Kidney tubule cell (primary cell): ENCODE measurements around the gene CREB3L2.

Source experiments
- DNase-seq: peaks from one replicate; pipeline ENCODE4 v3.0.0-alpha.2; 2018; ENCODE audit warnings: low spot score

Gene CREB3L2

GRCh38 chr7:137873524-137873923 is 128.4 kb downstream of the CREB3L2 start:
- DNase-seq: peak; percentile 65

DNA sequence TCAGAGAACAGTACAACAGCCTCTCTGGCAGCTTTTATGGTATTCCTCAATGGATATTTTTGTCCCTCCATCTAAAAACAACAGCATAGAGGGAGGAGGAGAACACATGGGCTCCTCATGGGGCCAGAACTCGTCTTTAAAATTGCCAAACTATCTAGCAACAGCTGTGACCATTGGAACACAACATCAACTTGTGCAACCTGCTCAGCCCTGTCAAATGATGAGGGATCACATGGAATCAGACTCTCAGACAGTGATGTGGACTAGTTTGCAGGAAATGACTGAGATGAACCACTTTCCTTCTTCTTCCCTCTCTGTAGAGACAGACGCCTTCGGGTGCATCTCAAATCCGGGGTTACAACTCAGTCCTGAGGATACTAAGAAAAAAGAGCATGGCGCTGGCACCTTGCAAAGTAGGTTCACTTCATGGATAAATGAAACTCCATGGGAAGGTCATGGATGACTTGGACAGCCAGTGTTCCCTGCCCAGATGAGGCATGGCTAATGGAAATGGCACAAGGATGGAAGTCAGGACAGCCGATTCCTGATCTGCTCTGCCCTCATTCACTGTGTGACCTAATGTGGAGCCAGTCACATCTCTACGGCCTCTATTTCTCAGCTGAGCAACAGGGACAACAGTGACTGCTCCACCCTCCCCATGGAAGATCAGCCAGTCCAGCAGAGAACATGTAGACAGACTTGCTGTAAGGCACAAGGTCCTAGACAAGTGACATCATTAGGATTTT is 130.5 kb downstream of the CREB3L2 start:
- DNase-seq: no peak

- DNase-seq: no peak
Measured at GRCh38 chr7:137870684-137871083, 131.2 kb downstream of the CREB3L2 start.

DNA sequence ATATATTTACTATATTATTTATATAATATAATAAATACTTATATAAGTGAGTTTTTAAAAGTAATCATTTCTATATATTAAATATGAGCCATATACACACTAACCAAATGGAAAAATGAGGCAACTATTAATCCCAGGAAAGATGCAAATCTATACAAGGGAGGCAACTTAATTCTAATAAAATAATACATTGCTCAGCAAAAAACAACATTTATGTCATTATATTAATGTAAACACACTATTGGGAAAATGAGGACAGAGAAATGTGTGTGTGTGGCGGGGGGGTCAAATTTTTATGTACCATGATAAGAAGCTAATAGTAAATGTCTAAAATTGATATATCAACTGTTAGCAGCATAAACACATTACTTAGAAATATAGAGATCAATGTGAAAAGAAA is 131.8 kb downstream of the CREB3L2 start:
- DNase-seq: no peak

- DNase-seq: no peak
Measured at GRCh38 chr7:137869260-137869659, 132.6 kb downstream of the CREB3L2 start.

DNA sequence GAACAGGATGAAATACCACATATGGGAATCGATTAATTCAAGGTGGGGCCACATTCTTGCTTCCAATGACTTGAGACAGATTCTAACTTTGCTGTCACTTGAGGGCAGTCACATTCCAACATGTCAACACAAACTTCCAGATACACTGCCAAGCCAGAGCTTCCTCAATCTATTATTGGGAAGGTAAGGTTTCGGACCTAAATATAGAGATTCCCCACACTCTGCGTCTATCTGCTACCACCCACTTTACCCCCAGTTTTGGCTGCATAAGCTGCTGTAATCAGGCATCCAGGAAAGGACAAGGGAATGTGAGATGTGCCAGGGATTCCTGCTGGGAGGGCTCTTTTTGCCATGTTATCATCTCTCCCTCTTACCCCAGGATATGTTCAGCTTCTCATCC is 134.6 kb downstream of the CREB3L2 start:
- no peak for DNase-seq

GRCh38 chr7:137865764-137866163 is 136.1 kb downstream of the CREB3L2 start:
- DNase-seq: no peak

- DNase-seq: no peak
Measured at GRCh38 chr7:137862964-137863363, 138.9 kb downstream of the CREB3L2 start.

DNA sequence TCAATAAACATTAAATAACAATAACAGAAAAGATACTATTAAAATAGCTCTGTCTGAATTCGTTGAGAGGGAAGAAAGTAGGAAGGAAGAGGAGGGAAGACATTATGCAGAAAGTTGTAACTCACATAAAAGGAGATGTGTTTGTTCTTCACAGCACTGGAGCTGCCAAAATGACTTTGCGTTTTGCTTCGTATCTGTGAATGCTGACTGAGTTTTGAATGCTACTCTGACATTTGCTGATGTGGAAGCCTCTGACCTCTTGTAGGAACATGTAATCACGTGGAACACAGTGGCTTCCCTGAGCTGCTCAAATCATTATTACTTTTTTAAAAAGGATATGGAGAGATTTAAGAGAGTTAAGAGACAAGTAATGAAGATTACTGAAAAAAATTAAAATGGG is 139.5 kb downstream of the CREB3L2 start:
- no peak for DNase-seq

DNA sequence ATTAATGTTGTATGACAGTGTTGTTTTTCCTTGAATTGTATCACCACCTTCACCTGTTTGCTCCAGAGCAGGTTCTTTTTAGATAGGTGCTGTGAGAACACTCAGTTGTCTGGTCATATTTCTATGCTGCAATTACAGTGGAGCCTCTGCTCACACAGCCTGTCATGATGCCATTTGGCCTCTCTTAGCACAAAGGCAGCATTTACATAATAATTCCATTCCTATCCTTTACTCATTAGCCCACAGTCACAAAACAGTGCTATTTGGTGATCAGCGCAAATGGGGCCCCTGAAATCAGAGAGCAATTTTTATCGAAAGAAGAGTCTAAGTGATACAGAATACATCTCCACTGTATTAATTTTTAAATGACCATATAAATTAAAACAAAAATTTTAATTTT is 141.3 kb downstream of the CREB3L2 start:
- no peak for DNase-seq

DNA sequence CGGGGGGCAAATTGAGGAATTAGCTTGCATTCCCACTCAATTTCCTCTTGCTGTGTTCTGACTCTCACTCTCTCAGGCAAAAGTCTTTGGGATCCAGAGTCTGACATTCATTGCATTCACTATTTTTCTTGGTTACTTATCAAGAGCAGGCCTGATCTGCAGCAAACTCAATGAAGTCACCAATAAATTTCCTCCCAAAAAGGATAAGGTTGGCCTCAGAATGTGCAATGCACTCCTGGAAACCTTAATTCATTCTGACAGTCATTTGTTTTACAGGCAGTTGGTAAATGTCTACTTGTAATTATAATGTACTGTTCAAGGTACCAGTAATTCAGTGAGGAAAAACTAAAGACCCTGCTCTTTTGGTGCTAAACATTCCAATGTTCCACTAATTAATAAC is 148.8 kb downstream of the CREB3L2 start:
- no peak for DNase-seq

DNA sequence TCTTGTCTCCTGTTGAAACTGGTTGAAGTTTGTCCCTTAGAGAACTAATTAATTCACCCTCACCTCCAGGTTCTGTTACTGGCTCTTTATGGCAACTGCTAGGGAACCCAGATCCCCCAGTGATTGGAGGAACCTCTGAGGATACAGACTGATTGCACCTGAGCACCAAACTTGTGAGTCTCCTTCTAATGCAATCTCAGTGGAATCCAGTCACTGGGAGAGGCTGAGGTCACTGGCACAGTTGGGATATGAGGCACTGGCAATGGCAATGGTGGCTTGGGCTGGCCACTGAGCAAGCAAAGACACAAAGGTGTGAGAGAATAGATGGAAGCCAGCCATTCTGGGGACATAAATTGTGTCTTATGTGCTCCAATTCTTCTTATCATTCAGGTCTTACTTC is 149.8 kb downstream of the CREB3L2 start:
- no peak for DNase-seq

- peak; percentile 53 for DNase-seq
Measured at GRCh38 chr7:137850972-137851945, 150.6 kb downstream of the CREB3L2 start.

- peak; percentile 63 for DNase-seq
Measured at GRCh38 chr7:137850571-137850970, 151.3 kb downstream of the CREB3L2 start.

DNA sequence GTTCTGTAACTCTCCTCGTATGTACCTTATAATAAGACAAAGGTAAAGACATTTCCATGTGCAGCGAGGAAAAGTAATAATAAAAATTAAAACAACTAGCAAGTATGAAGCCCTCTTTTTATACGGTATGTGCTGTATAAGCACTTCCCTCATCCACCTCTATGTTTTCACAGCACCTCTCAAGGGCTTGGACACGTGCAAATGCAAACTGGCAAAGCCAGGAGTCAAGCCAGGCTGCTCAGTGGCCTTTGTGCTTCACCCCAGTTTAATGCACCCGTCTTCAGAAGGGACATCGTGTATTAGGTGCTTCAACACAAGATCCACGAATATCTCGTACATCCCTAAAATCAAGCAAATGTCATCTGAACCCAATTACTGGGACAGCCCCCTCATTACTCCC is 153.8 kb downstream of the CREB3L2 start:
- DNase-seq: no peak

- no peak for DNase-seq
Measured at GRCh38 chr7:137847568-137848050, 154.3 kb downstream of the CREB3L2 start.

DNA sequence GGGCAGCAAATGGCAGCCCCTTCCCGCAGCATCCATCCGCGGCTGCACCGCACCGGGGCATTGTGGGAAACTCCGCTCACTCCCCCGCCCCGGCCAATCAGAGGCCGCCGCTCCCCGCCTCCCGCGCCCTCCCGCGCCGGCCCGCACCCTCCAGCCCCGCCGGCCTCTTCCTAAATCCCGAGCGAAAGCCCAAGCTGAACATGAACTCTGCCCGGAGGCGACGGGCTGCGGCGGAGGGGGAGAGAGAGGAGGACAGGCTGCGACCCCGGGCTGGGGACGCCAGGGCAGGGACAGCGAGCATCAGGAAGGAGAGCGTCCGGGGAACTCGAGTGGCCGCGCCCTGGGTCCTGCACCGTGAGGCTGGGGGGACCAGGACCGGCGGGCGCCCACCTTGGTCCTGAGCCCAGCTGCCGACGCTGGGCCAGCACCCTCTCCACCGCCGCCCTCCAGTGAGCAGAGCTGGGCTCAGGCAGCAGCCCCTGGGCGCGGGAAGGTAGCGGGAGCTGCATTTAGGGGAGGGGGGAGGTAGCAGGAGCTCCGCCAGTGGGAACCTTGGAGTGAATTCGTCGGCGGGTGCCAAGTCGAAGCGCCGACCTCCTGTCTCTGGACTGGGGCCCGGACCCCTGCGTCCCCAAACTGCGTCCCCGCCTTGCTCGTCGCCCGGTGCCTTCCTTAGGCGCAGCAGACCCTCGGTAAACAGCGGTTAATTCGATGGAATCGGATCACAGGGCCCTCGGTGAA is 154.9 kb downstream of the CREB3L2 start, which contains the start of gene DGKI:
Gene DGKI, minus strand, starts transcription at position 148 of the 741 bp plus-strand sequence.
- DNase-seq: no peak

GRCh38 chr7:137846549-137846826 is 155.4 kb downstream of the CREB3L2 start:
- peak; percentile 28 for DNase-seq

GRCh38 chr7:137844677-137845425 is 157.0 kb downstream of the CREB3L2 start:
- no peak for DNase-seq

DNA sequence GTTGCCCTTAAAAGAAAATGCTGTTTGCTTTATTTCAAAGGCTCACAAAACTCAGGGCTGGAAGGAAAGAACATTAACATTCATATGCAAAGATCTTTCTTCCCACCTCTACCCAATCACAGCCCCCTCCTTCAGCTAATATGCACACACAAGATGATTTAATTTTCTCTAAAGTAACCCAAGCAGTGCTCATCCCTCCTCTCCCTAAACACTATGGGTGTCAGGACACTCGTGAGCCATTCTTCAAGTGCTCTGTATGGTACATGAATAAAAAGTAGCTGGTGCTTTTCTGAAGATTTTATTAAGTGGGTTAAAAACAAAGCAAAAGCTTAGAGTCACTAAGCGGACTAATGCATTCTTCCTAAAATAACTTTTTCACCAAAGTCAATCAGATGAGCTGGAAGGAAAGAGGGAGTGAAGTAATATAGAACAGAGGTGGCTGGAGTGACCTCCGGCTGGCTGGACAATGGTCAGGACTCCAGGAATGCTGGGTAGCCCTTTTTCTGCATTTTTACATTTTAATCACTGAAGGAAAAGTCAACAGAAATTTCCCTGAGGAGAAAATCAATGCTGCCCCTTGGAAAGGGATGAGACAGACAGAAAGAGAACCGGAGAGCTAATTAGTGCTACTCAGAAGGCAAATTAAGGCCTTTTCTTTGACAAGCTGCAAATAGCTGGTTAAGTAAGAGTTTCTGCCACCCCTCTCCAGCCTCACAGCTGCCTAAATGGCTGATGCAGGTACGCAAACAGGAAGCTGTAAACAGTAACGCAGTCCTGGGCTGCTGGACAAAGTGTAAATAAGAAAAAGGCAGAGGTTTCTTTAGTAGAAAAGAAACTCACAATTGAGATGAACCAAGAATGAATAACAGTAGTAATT is 161.7 kb downstream of the CREB3L2 start:
- no peak for DNase-seq
